Gastroesophageal sphincter (tissue), 4 donors: ENCODE results near the gene ARHGAP24. TPM values are rescaled to one million over a fixed set of nuclear protein-coding genes. Genes with fewer than 3 reads are reported as not detected.

Source experiments
- ATAC-seq: fragments of 150-250 bp; one replicate; pipeline ENCODE4 v1.9.1; 2016; ENCODE audit warnings: mild to moderate bottlenecking, moderate library complexity
- H3K27ac ChIP-seq, 4 donors: fragments of 200-600 bp; sonication (generic) in 3 of 4; 1 replicate in 3 of 4; 2 replicates in 1 of 4; pipeline ENCODE4 v1.5.1; 2016 to 2019
- H3K27me3 ChIP-seq: fragments of 200-600 bp; sonication (generic); one replicate; pipeline ENCODE4 v1.5.1; 2019
- H3K36me3 ChIP-seq, 2 donors: fragments of 200-600 bp; sonication (generic); one replicate each; pipeline ENCODE4 v1.5.1; 2019; ENCODE audit warnings: control low read depth in 1 of 2
- H3K4me1 ChIP-seq, 3 donors: fragments of 200-600 bp; sonication (generic); 1 replicate in 2 of 3; 2 replicates in 1 of 3; pipeline ENCODE4 v1.5.1; 2016 to 2019; ENCODE audit warnings: control low read depth in 2 of 3
- H3K4me3 ChIP-seq, 2 donors: fragments of 200-600 bp; sonication (generic); one replicate each; pipeline ENCODE4 v1.5.1; 2019; ENCODE audit warnings: mild to moderate bottlenecking in 1 of 2, moderate library complexity in 1 of 2
- H3K9me3 ChIP-seq, 3 donors: fragments of 200-600 bp; sonication (generic); one replicate each; pipeline ENCODE4 v1.5.1; 2017 to 2019; ENCODE audit warnings: control low read depth in 2 of 3
- CTCF ChIP-seq, 4 experiments: fragments of 200-600 bp in 2 of 4; fragments of 450-650 bp in 2 of 4; sonication (generic) in 1 of 4; IDR thresholded peaks; one replicate each; pipeline ENCODE4 v1.5.1; 2017 to 2019; ENCODE audit warnings: antibody characterized with exemption in 4 of 4, mild to moderate bottlenecking in 2 of 4, moderate library complexity in 2 of 4
- EP300 ChIP-seq: sonication (generic); formaldehyde crosslinking; IDR thresholded peaks from one replicate; pipeline ENCODE4 v1.6.1; 2017; ENCODE audit warnings: antibody characterized with exemption, mild to moderate bottlenecking
- POLR2A ChIP-seq, 2 donors: fragments of 450-650 bp; IDR thresholded peaks; one replicate each; pipeline ENCODE4 v1.6.1; 2017; ENCODE audit warnings: antibody characterized with exemption in 2 of 2, mild to moderate bottlenecking in 2 of 2, moderate library complexity in 1 of 2
- POLR2AphosphoS5 ChIP-seq: sonication (generic); formaldehyde crosslinking; IDR thresholded peaks from one replicate; pipeline ENCODE4 v1.6.1; 2017; ENCODE audit warnings: antibody characterized with exemption
- WGBS, 2 donors: methylation state at CpG; one replicate each; pipeline ENCODE4 v1.1.5; 2018; ENCODE audit warnings: low coverage in 1 of 2; 5-methylcytosine and 5-hydroxymethylcytosine counted together
- total RNA-seq, 4 donors: library from RNA; depleted of rRNA; stranded (reverse); fragments of >200 nt; gene quantifications; one replicate each; pipeline ENCODE4 v1.1.0, GENCODE V29; 2016

The ARHGAP24 gene
- total RNA-seq, 4 donors from 2014 or later: 24.4 to 38.6 (median 34.3) TPM

- no peaks in the 10 kb centered on the region for H3K4me1 ChIP-seq
- H3K27ac ChIP-seq: no peak overlapping the region
- no peak for TF ChIP-seq POLR2AphosphoS5
- TF ChIP-seq EP300: no peak
- no peak for TF ChIP-seq CTCF (IDR thresholded peaks at IDR 0.05)
- TF ChIP-seq POLR2A (IDR thresholded peaks at IDR 0.05): no peak
- 74 to 79% methylated on average over 3 of the region's 3 CpGs for WGBS, 2 donors
- no peak overlapping the region for H3K4me3 ChIP-seq
- H3K9me3 ChIP-seq: no peaks in the 10 kb centered on the region
- no peaks in the 10 kb centered on the region for H3K36me3 ChIP-seq
- no peaks in the 10 kb centered on the region for H3K27me3 ChIP-seq
- no peak for ATAC-seq
Observed at GRCh38 chr4:85603437-85604336, 128.7 kb downstream of the ARHGAP24 start.

- Histone ChIP-seq H3K27ac (no peak overlapping the region), H3K9me3 (no peaks in the 10 kb centered on the region), H3K36me3 (no peaks in the 10 kb centered on the region), H3K27me3 (no peaks in the 10 kb centered on the region), H3K4me1 (no peaks in the 10 kb centered on the region), H3K4me3 (no peak overlapping the region)
- TF ChIP-seq CTCF (IDR thresholded peaks at IDR 0.05): no peak
- no peak for TF ChIP-seq POLR2AphosphoS5
- no peak for TF ChIP-seq POLR2A (IDR thresholded peaks at IDR 0.05)
- TF ChIP-seq EP300: no peak
- WGBS, 2 donors: 95 to 100% methylated on average over 1 of the region's 1 CpG
- ATAC-seq: no peak
Observed at GRCh38 chr4:85606505-85606904, 131.6 kb downstream of the ARHGAP24 start.

GRCh38 chr4:85607624-85608023, 132.7 kb downstream of the ARHGAP24 start:
- TF ChIP-seq POLR2AphosphoS5 (no peak), POLR2A (IDR thresholded peaks at IDR 0.05) (no peak), EP300 (no peak)
- no peaks in the 10 kb centered on the region for H3K4me1 ChIP-seq
- no peak for ATAC-seq
- H3K4me3 ChIP-seq: no peak overlapping the region
- H3K27ac ChIP-seq: no peak overlapping the region
- no peaks in the 10 kb centered on the region for H3K27me3 ChIP-seq
- no peaks in the 10 kb centered on the region for H3K9me3 ChIP-seq
- 64 to 70% methylated on average over 4 to 5 of the region's 5 CpGs for WGBS, 2 donors
- H3K36me3 ChIP-seq: no peaks in the 10 kb centered on the region

- WGBS, 2 donors: 73 to 78% methylated on average over 2 of the region's 2 CpGs
- no peak for ATAC-seq
Observed at GRCh38 chr4:85610450-85610849, 135.5 kb downstream of the ARHGAP24 start.

GRCh38 chr4:85611661-85612060, 136.7 kb downstream of the ARHGAP24 start:
- H3K27ac ChIP-seq: no peak overlapping the region
- ATAC-seq: no peak
- no peak for TF ChIP-seq CTCF (IDR thresholded peaks at IDR 0.05)
- TF ChIP-seq POLR2A (IDR thresholded peaks at IDR 0.05): no peak
- TF ChIP-seq POLR2AphosphoS5: no peak
- no peak for TF ChIP-seq EP300

More at GRCh38 chr4:85610450-85610849, 135.5 kb downstream of the ARHGAP24 start:
- no peak overlapping the region for H3K4me3 ChIP-seq
- TF ChIP-seq POLR2AphosphoS5 (no peak), EP300 (no peak), CTCF (IDR thresholded peaks at IDR 0.05) (no peak), POLR2A (IDR thresholded peaks at IDR 0.05) (no peak)
- H3K27me3 ChIP-seq: no peaks in the 10 kb centered on the region
- H3K36me3 ChIP-seq: no peaks in the 10 kb centered on the region
- no peaks in the 10 kb centered on the region for H3K4me1 ChIP-seq
- H3K27ac ChIP-seq: no peak overlapping the region
- no peaks in the 10 kb centered on the region for H3K9me3 ChIP-seq

More at GRCh38 chr4:85611661-85612060, 136.7 kb downstream of the ARHGAP24 start:
- Histone ChIP-seq H3K36me3 (no peaks in the 10 kb centered on the region), H3K4me3 (no peak overlapping the region), H3K4me1 (no peaks in the 10 kb centered on the region), H3K9me3 (no peaks in the 10 kb centered on the region), H3K27me3 (no peaks in the 10 kb centered on the region)
